DOHH2 (cell line): ENCODE data around the gene GMPPA.

Source experiments
- H3F3A ChIP-seq: fragments of 200-600 bp; sonication (generic), shearing (Covaris generic); 2 replicates; pipeline ENCODE4 v1.6.0; 2016; ENCODE audit warnings: antibody characterized with exemption, mild to moderate bottlenecking; ENCODE audit not compliant: control insufficient read depth, insufficient read depth
- H3K27ac ChIP-seq: fragments of 200-600 bp; sonication (generic); 2 replicates; pipeline ENCODE4 v1.5.1; 2014; ENCODE audit warnings: low read depth, mild to moderate bottlenecking, low read length, moderate library complexity
- H3K27me3 ChIP-seq: fragments of 200-600 bp; sonication (generic); 2 replicates; pipeline ENCODE4 v1.6.1; 2014; ENCODE audit warnings: mild to moderate bottlenecking, low read length, mixed read lengths; ENCODE audit not compliant: control insufficient read depth
- H3K36me3 ChIP-seq: fragments of 200-600 bp; sonication (generic); 2 replicates; pipeline ENCODE4 v1.6.1; 2014; ENCODE audit warnings: mild to moderate bottlenecking, low read length, moderate library complexity, mixed read lengths; ENCODE audit not compliant: control insufficient read depth
- H3K4me1 ChIP-seq: fragments of 200-600 bp; sonication (generic); 2 replicates; pipeline ENCODE4 v1.6.1; 2014; ENCODE audit warnings: mild to moderate bottlenecking, low read length, mixed read lengths; ENCODE audit not compliant: control insufficient read depth
- H3K4me2 ChIP-seq: fragments of 200-600 bp; sonication (generic); 2 replicates; pipeline ENCODE4 v1.6.0; 2014; ENCODE audit warnings: mild to moderate bottlenecking, low read length, moderate library complexity
- H3K4me3 ChIP-seq: fragments of 200-600 bp; sonication (generic); 2 replicates; pipeline ENCODE4 v1.5.1; 2014; ENCODE audit warnings: mild to moderate bottlenecking, low read length, mixed read lengths
- H3K79me2 ChIP-seq: fragments of 200-600 bp; sonication (generic); 2 replicates; pipeline ENCODE4 v1.6.1; 2014; ENCODE audit warnings: mild to moderate bottlenecking, low read length, mixed read lengths; ENCODE audit not compliant: control insufficient read depth
- H3K9me2 ChIP-seq: fragments of 200-600 bp; sonication (generic); replicated peaks from 2 replicates; pipeline ENCODE4 v1.6.1; 2014; ENCODE audit warnings: mild to moderate bottlenecking, low read length, mixed read lengths; ENCODE audit not compliant: control insufficient read depth
- H3K9me3 ChIP-seq: fragments of 200-600 bp; sonication (generic); 2 replicates; pipeline ENCODE4 v1.6.1; 2014; ENCODE audit warnings: antibody characterized with exemption, low read length, mixed read lengths; ENCODE audit not compliant: control insufficient read depth, insufficient read depth
- H4K20me1 ChIP-seq: fragments of 200-600 bp; sonication (generic); 2 replicates; pipeline ENCODE4 v1.6.0; 2014; ENCODE audit warnings: low read depth, mild to moderate bottlenecking, antibody characterized with exemption, low read length, moderate library complexity; ENCODE audit not compliant: control insufficient read depth, insufficient read depth
- CTCF ChIP-seq: fragments of 200-600 bp; sonication (generic); IDR thresholded peaks from one replicate; pipeline ENCODE4 v1.5.1; 2014; ENCODE audit warnings: antibody characterized with exemption, mild to moderate bottlenecking, low read depth, low read length; ENCODE audit not compliant: poor library complexity, severe bottlenecking
- EZH2phosphoT487 ChIP-seq: fragments of 200-600 bp; sonication (generic); IDR thresholded peaks from 2 replicates; pipeline ENCODE4 v1.6.1; 2017; ENCODE audit warnings: borderline replicate concordance, mild to moderate bottlenecking, antibody characterized with exemption, low read length, moderate library complexity, mixed read lengths

The GMPPA gene

GRCh38 chr2:219542931-219543595 lies 44.4 kb downstream of the GMPPA start:
- H3F3A ChIP-seq, result no peaks in the 10 kb centered on the region
- H4K20me1 ChIP-seq, result peaks cover 6% of the 10 kb centered on the region
- H3K4me1 ChIP-seq, result peaks cover 22% of the 10 kb centered on the region
- no peaks in the 10 kb centered on the region for H3K9me2 ChIP-seq
- H3K4me3 ChIP-seq, result peak overlapping the region; percentile 90
- H3K36me3 ChIP-seq, result peaks cover 25% of the 10 kb centered on the region
- TF ChIP-seq CTCF, result no peak
- TF ChIP-seq EZH2phosphoT487, result no peak
- no peaks in the 10 kb centered on the region for H3K9me3 ChIP-seq
- H3K27ac ChIP-seq, result peak overlapping the region; percentile 66
- H3K79me2 ChIP-seq, result peaks cover 8% of the 10 kb centered on the region
- H3K4me2 ChIP-seq, result peak overlapping the region; percentile 74
- peaks cover 15% of the 10 kb centered on the region; the same call in 1 of the 2 replicates for H3K27me3 ChIP-seq

- Histone ChIP-seq H3K9me2 (no peaks in the 10 kb centered on the region), H3K79me2 (peaks cover 8% of the 10 kb centered on the region), H3K27me3 (peaks cover 15% of the 10 kb centered on the region; the same call in 1 of the 2 replicates), H3K27ac (peak within 1 kb of the TSS; percentile 66), H3K9me3 (no peaks in the 10 kb centered on the region), H3K4me1 (peaks cover 22% of the 10 kb centered on the region), H3F3A (no peaks in the 10 kb centered on the region), H3K4me2 (peak within 1 kb of the TSS; percentile 74), H3K4me3 (peak within 1 kb of the TSS; percentile 90), H4K20me1 (peaks cover 6% of the 10 kb centered on the region), H3K36me3 (peaks cover 24% of the 10 kb centered on the region)
- TF ChIP-seq EZH2phosphoT487, result no peak
- no peak for TF ChIP-seq CTCF
Measured at GRCh38 chr2:219543596-219544358, 45.1 kb downstream of the GMPPA start, which contains the start of the genes CHPF and TMEM198. Gene CHPF, minus strand, starts transcription at chr2:219543809. Its CDS starts 271 bp downstream, at chr2:219543538. Gene TMEM198, plus strand, starts transcription at chr2:219544028. Its CDS starts 700 bp downstream, at chr2:219544728.

- H4K20me1 ChIP-seq, result peaks cover 6% of the 10 kb centered on the region
Measured at GRCh38 chr2:219544567-219544966, 45.9 kb downstream of the GMPPA start.

More at GRCh38 chr2:219544567-219544966, 45.9 kb downstream of the GMPPA start:
- peaks cover 18% of the 10 kb centered on the region for H3K36me3 ChIP-seq
- peaks cover 22% of the 10 kb centered on the region for H3K4me1 ChIP-seq
- H3K4me2 ChIP-seq, result peak overlapping the region; percentile 74
- H3K4me3 ChIP-seq, result peak overlapping the region; percentile 90
- no peak overlapping the region for H3K27ac ChIP-seq
- TF ChIP-seq CTCF, result no peak
- TF ChIP-seq EZH2phosphoT487, result no peak
- H3K27me3 ChIP-seq, result peaks cover 15% of the 10 kb centered on the region; the same call in 1 of the 2 replicates
- no peaks in the 10 kb centered on the region for H3F3A ChIP-seq
- peaks cover 8% of the 10 kb centered on the region for H3K79me2 ChIP-seq
- H3K9me3 ChIP-seq, result no peaks in the 10 kb centered on the region
- H3K9me2 ChIP-seq, result no peaks in the 10 kb centered on the region
